SU-DHL-6 (cell line): Measurements from ENCODE around the gene FAM229B.
"Not testable (repeated sequence)": the region's sequence is repeated elsewhere in the genome, so short reads cannot be mapped to it uniquely, and the experiment has no call there.

Experiments
- H2AFZ ChIP-seq: fragments of 200-600 bp; sonication (generic); 2 replicates; pipeline ENCODE4 v1.6.1; 2014; ENCODE audit warnings: low read depth, mild to moderate bottlenecking, moderate library complexity, mixed read lengths, antibody characterized with exemption, low read length; ENCODE audit not compliant: severe bottlenecking
- H3F3A ChIP-seq: fragments of 200-600 bp; shearing (Covaris generic); 2 replicates; pipeline ENCODE4 v1.6.0; 2016; ENCODE audit warnings: antibody characterized with exemption, mild to moderate bottlenecking; ENCODE audit not compliant: insufficient read depth
- H3K27ac ChIP-seq: fragments of 200-600 bp; sonication (generic); 2 replicates; pipeline ENCODE4 v1.5.1; 2016; ENCODE audit warnings: low read depth, mild to moderate bottlenecking, low read length, moderate library complexity, mixed read lengths
- H3K27me3 ChIP-seq: fragments of 200-600 bp; sonication (generic), shearing (Covaris generic); 2 replicates; pipeline ENCODE4 v1.6.0; 2014; ENCODE audit warnings: mild to moderate bottlenecking, low read length
- H3K36me3 ChIP-seq: fragments of 200-600 bp; sonication (generic); 2 replicates; pipeline ENCODE4 v1.6.1; 2014; ENCODE audit warnings: mild to moderate bottlenecking, low read length, mixed read lengths
- H3K4me2 ChIP-seq: fragments of 300-600, 200-600 bp; shearing (Covaris generic), sonication (generic); 2 replicates; pipeline ENCODE4 v1.6.0; 2014; ENCODE audit warnings: low read length, low read depth, mild to moderate bottlenecking; ENCODE audit not compliant: poor library complexity, severe bottlenecking
- H3K4me3 ChIP-seq: fragments of 200-600 bp; sonication (generic); 2 replicates; pipeline ENCODE4 v1.5.1; 2014; ENCODE audit warnings: antibody characterized with exemption, low read length, mild to moderate bottlenecking, mixed read lengths; ENCODE audit not compliant: insufficient read depth, poor library complexity, severe bottlenecking
- H3K79me2 ChIP-seq: fragments of 200-600 bp; sonication (generic); 2 replicates; pipeline ENCODE4 v1.6.1; 2014; ENCODE audit warnings: mild to moderate bottlenecking, low read length, moderate library complexity; ENCODE audit not compliant: insufficient read depth
- H3K9ac ChIP-seq: fragments of 200-600 bp; sonication (generic); 2 replicates; pipeline ENCODE4 v1.7.0; 2014; ENCODE audit warnings: mild to moderate bottlenecking, low read length
- H3K9me2 ChIP-seq: fragments of 200-600 bp; sonication (generic); replicated peaks from 2 replicates; pipeline ENCODE4 v1.6.1; 2014; ENCODE audit warnings: low read length; ENCODE audit not compliant: insufficient read depth
- H3K9me3 ChIP-seq: fragments of 200-600 bp; sonication (generic); 2 replicates; pipeline ENCODE4 v1.6.1; 2014; ENCODE audit warnings: low read length, mixed read lengths; ENCODE audit not compliant: insufficient read depth
- H4K20me1 ChIP-seq: fragments of 200-600 bp; sonication (generic); 2 replicates; pipeline ENCODE4 v1.6.1; 2014; ENCODE audit warnings: low read depth, mild to moderate bottlenecking, antibody characterized with exemption, low read length, moderate library complexity, mixed read lengths
- EZH2phosphoT487 ChIP-seq: fragments of 200-600 bp; sonication (generic), shearing (Covaris generic); conservative IDR thresholded peaks from 2 replicates; pipeline ENCODE4 v1.6.1; 2018; ENCODE audit warnings: mild to moderate bottlenecking, antibody characterized with exemption, low read length, moderate library complexity, mixed read lengths
- TF ChIP-seq, protein P1 (sequence below): fragments of 200-600 bp; sonication (generic); IDR thresholded peaks from one replicate; pipeline ENCODE4 v1.5.1; 2017; ENCODE audit warnings: antibody characterized with exemption, mild to moderate bottlenecking, low read length, moderate library complexity; ENCODE audit not compliant: insufficient read depth, poor library complexity, severe bottlenecking

FAM229B gene

DNA sequence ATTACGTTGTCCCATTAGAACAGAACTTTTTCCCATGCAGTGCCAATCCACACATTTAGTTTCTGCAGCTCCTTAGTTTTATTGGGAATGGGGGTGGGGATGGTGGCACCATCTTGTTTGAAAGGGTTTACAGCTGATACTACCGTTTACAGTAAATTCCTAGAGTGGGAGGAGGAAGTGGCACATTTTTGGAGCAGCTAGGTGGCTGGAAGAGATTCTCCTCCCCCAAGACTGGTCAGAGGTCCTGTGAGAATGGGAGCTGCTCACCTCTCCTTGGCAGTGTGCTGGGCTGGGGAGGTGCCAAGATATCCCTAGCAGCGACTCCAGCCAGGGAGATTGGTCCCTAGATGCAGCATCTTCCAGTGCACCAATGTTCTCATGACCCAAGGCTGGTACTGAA lies 45.9 kb upstream of the FAM229B start:
- Histone ChIP-seq H3K9ac (no peak overlapping the region), H3K79me2 (no peaks in the 10 kb centered on the region), H3K4me2 (no peak overlapping the region), H4K20me1 (no peaks in the 10 kb centered on the region), H3K27me3 (no peaks in the 10 kb centered on the region), H3K9me2 (no peaks in the 10 kb centered on the region), H3K4me3 (no peak overlapping the region), H3K27ac (no peak overlapping the region), H2AFZ (no peak overlapping the region), H3F3A (no peaks in the 10 kb centered on the region), H3K9me3 (no peaks in the 10 kb centered on the region), H3K36me3 (no peaks in the 10 kb centered on the region)
- TF ChIP-seq EZH2phosphoT487, result no peak

DNA sequence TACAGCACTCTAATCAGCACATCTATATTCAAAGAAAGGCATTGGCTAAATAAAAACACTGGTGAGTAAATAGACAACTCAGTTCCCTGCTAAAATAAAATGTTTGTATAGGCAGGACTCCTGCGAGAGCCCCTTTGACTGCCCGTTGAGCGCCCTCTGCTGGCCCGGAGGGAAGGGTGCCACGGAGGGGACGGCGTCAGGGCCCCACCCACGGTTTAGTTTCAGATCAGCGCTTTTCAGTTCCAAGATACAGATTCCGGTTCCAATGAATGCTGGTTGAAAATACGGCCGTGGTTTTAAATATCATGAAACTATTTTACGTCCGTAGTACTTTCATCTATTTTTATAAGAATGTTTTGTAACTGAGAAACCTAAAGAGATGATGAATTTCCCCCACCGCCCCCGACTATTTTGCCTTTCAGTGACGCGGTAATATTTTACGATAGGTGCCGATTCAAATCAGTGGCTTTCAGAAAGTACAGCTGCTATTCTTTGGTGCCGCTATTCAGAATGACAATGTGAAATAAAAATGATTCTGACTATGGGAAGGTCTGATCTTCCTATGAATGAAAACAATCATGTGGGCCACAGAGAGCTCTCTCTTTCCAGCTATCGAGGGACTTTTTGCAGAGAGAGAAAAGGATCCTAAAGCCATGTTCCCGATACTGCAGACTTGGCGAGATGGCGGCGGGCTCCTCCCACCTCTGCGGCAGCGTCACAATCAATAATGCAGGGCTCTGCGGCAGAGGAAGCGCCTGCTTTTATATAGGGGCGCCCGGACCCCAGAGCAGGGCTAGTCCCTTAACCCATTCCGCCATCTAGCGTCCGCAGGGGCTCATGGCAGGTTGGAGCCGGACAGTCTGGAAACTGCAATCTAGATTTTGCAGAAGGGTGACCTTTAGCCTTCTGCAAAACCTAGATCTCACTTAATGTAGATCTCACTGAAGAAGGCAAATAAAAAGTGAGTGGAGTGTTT lies 44.1 kb upstream of the FAM229B start:
- peak overlapping the region; percentile 70 for H3K4me3 ChIP-seq
- H3K27ac ChIP-seq, result 0 out of 2 replicates have a peak overlapping the region, but pooled peaks have one; percentile 1
- no peaks in the 10 kb centered on the region for H3K9me2 ChIP-seq
- no peaks in the 10 kb centered on the region for H3K9me3 ChIP-seq
- no peaks in the 10 kb centered on the region for H3K36me3 ChIP-seq
- peak overlapping the region; percentile 51 for H3K9ac ChIP-seq
- H3K4me2 ChIP-seq, result peak overlapping the region; percentile 75
- no peaks in the 10 kb centered on the region for H4K20me1 ChIP-seq
- H3K27me3 ChIP-seq, result no peaks in the 10 kb centered on the region
- no peaks in the 10 kb centered on the region for H3K79me2 ChIP-seq
- H3F3A ChIP-seq, result no peaks in the 10 kb centered on the region
- TF ChIP-seq, protein P1, sequence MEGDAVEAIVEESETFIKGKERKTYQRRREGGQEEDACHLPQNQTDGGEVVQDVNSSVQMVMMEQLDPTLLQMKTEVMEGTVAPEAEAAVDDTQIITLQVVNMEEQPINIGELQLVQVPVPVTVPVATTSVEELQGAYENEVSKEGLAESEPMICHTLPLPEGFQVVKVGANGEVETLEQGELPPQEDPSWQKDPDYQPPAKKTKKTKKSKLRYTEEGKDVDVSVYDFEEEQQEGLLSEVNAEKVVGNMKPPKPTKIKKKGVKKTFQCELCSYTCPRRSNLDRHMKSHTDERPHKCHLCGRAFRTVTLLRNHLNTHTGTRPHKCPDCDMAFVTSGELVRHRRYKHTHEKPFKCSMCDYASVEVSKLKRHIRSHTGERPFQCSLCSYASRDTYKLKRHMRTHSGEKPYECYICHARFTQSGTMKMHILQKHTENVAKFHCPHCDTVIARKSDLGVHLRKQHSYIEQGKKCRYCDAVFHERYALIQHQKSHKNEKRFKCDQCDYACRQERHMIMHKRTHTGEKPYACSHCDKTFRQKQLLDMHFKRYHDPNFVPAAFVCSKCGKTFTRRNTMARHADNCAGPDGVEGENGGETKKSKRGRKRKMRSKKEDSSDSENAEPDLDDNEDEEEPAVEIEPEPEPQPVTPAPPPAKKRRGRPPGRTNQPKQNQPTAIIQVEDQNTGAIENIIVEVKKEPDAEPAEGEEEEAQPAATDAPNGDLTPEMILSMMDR, result peak; percentile 89
- no peak for TF ChIP-seq EZH2phosphoT487
- H2AFZ ChIP-seq, result peak overlapping the region; percentile 72

DNA sequence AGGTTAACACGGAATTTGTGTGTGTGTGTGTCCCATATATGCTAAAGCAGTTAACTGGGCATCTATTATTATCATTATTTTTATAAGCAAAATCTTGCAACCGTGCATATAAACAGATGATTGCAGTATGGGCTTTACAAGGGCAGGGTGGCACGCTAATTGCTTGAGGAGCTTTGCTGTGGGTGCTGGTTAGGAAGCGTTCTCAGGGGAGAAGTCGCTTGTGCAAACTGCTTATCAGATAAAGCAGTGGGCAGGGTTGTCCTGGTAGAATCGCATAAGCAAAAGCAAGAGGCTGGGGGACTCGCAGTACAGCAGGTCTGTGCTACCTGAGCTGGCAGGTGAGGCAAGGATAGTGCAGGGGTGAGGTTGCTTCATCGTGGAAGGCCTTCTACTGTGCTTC lies 43.2 kb upstream of the FAM229B start:
- no peak overlapping the region for H3K27ac ChIP-seq
- H3F3A ChIP-seq, result no peaks in the 10 kb centered on the region
- H3K4me3 ChIP-seq, result no peak overlapping the region
- H3K4me2 ChIP-seq, result no peak overlapping the region
- no peaks in the 10 kb centered on the region for H3K27me3 ChIP-seq
- H3K36me3 ChIP-seq, result no peaks in the 10 kb centered on the region
- H4K20me1 ChIP-seq, result no peaks in the 10 kb centered on the region
- H3K9me2 ChIP-seq, result no peaks in the 10 kb centered on the region
- TF ChIP-seq EZH2phosphoT487, result no peak
- TF ChIP-seq, protein P1, result no peak
- H3K9ac ChIP-seq, result no peak overlapping the region
- no peak overlapping the region for H2AFZ ChIP-seq
- no peaks in the 10 kb centered on the region for H3K79me2 ChIP-seq
- H3K9me3 ChIP-seq, result no peaks in the 10 kb centered on the region

DNA sequence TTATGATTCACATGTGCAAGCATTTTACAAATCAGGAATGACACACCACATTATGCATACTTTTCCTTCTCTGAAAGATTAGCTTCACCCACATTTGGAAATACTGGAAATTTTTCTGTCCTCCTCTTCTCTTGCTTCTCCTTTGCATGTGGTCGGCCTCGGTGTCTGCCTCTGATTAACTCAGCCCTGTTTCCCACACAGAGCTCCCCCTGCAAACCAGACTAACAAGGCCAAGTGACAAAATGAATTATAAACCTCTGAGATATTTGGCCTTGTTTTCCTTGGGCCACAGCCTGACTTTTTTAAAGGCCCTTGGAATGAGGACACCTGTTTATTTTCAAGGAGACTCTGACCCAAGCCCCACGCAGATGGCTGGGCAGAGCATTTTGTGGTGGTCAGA lies 42.5 kb upstream of the FAM229B start:
- Histone ChIP-seq H3K4me3 (no peak overlapping the region), H2AFZ (no peak overlapping the region), H3K9ac (no peak overlapping the region), H4K20me1 (no peaks in the 10 kb centered on the region), H3K9me2 (no peaks in the 10 kb centered on the region), H3K79me2 (no peaks in the 10 kb centered on the region), H3K36me3 (no peaks in the 10 kb centered on the region), H3K27ac (no peak overlapping the region), H3F3A (no peaks in the 10 kb centered on the region), H3K4me2 (no peak overlapping the region), H3K27me3 (no peaks in the 10 kb centered on the region), H3K9me3 (no peaks in the 10 kb centered on the region)
- no peak for TF ChIP-seq EZH2phosphoT487
- TF ChIP-seq, protein P1, result no peak

DNA sequence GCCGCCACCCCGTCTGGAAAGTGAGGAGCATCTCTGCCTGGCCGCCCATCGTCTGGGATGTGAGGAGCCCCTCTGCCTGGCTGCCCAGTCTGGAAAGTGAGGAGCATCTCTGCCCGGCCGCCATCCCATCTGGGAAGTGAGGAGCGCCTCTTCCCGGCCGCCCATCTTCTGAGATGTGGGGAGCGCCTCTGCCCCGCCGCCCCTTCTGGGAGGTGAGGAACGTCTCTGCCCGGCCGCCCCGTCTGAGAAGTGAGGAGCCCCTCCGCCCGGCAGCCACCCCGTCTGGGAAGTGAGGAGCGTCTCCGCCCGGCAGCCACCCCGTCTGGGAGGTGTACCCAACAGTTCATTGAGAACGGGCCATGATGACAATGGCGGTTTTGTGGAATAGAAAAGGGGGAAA lies 39.9 kb upstream of the FAM229B start:
- H3K9me3 ChIP-seq, H3K36me3 ChIP-seq, H3K4me3 ChIP-seq, H4K20me1 ChIP-seq, H3F3A ChIP-seq, H3K79me2 ChIP-seq, H3K9ac ChIP-seq, H3K27me3 ChIP-seq, H3K9me2 ChIP-seq, H3K27ac ChIP-seq, H2AFZ ChIP-seq, H3K4me2 ChIP-seq: not testable (repeated sequence)
